T-helper 22 cell (primary cell): ENCODE measurements around the gene INSIG2.
"Not testable (repeated sequence)": the region's sequence is repeated elsewhere in the genome, so short reads cannot be mapped to it uniquely, and the experiment has no call there.

Source experiments
- DNase-seq: peaks from one replicate; pipeline ENCODE4 v3.0.0-alpha.2; 2020; ENCODE audit warnings: low read depth

The INSIG2 gene

GRCh38 chr2:118061135-118061955 lies 26.9 kb upstream of the INSIG2 start:
- DNase-seq: no peak

- DNase-seq: no peak
These were observed 26.2 kb upstream of the INSIG2 start for GRCh38 chr2:118062048-118062447.

GRCh38 chr2:118062669-118063068 lies 25.6 kb upstream of the INSIG2 start:
- no peak for DNase-seq

- no peak for DNase-seq
These were observed 23.1 kb upstream of the INSIG2 start for GRCh38 chr2:118065015-118065706.

- no peak for DNase-seq
These were observed 22.3 kb upstream of the INSIG2 start for GRCh38 chr2:118065921-118066511.

GRCh38 chr2:118077636-118078247 lies 10.5 kb upstream of the INSIG2 start:
- no peak for DNase-seq

- no peak for DNase-seq
These were observed 9.5 kb upstream of the INSIG2 start for GRCh38 chr2:118078734-118079133.

- no peak for DNase-seq
These were observed 3.7 kb upstream of the INSIG2 start for GRCh38 chr2:118084491-118085089.

GRCh38 chr2:118085173-118086023 lies 2.9 kb upstream of the INSIG2 start:
- no peak for DNase-seq

- no peak for DNase-seq
These were observed 2.1 kb upstream of the INSIG2 start for GRCh38 chr2:118086024-118086633.

GRCh38 chr2:118089139-118089800 lies 999 bp downstream of the INSIG2 start:
- no peak for DNase-seq

GRCh38 chr2:118090387-118091139 lies 2.3 kb downstream of the INSIG2 start:
- DNase-seq: no peak

- no peak for DNase-seq
These were observed 2.8 kb downstream of the INSIG2 start for GRCh38 chr2:118091140-118091478.

GRCh38 chr2:118091631-118092030 lies 3.4 kb downstream of the INSIG2 start:
- DNase-seq: no peak

- DNase-seq: not testable (repeated sequence)
These were observed 5.8 kb downstream of the INSIG2 start for GRCh38 chr2:118094102-118094501.

GRCh38 chr2:118094503-118094902 lies 6.2 kb downstream of the INSIG2 start:
- no peak for DNase-seq

- no peak for DNase-seq
These were observed 7.3 kb downstream of the INSIG2 start for GRCh38 chr2:118095610-118096009.

- DNase-seq: no peak
These were observed 9.4 kb downstream of the INSIG2 start for GRCh38 chr2:118097657-118098056.

GRCh38 chr2:118098307-118099030 lies 10.2 kb downstream of the INSIG2 start:
- no peak for DNase-seq
